ENCODE measurements around the gene GSN.
A peak's percentile ranks its signal among the peaks of the same experiment; 100 is the strongest.

GRCh38 chr9:121286973-121287741 is 19.2 kb downstream of the GSN start:
- peak in 3 of 5 experiments; percentile 6 to 22 (median 19) for TF ChIP-seq CTCF (IDR thresholded peaks at IDR 0.05)
- TF ChIP-seq POLR2AphosphoS5 (IDR thresholded peaks at IDR 0.05): peak; percentile 54 to 81 (median 77)

Measured in transverse colon (tissue), 4 donors.